Panc1 (cell line): ENCODE data around the gene FMN2. TPM values are rescaled to one million over a fixed set of nuclear protein-coding genes. Genes with fewer than 3 reads are reported as not detected.

Experiments used
- ATAC-seq: fragments of 200-7000 bp; cut with Tn5 transposase; 2 replicates; pipeline ENCODE4 v1.9.1; 2020; ENCODE audit warnings: mild to moderate bottlenecking, moderate library complexity
- BruUV-seq: library from RNA; stranded (reverse); fragments of 400-500 nt; replicated peaks from 2 replicates; lab custom pipeline; 2021; lab: Mats Ljungman, UMichigan
- CTCF ChIA-PET: fragments of 300-600 bp; sonication (Branson Sonifier 250); formaldehyde crosslinking; loops from one replicate; lab custom pipeline; 2022; ENCODE audit warnings: antibody characterized with exemption; lab: Charles Lee
- POLR2A ChIA-PET: fragments of 300-600 bp; sonication (Branson Sonifier 250); formaldehyde crosslinking; loops from one replicate; lab custom pipeline; 2022; ENCODE audit warnings: antibody characterized with exemption; lab: Charles Lee
- DNase-seq: peaks from one replicate; pipeline ENCODE4 v3.0.0-alpha.2; 2010; ENCODE audit warnings: low read depth, low spot score
- H3K27ac ChIP-seq: 2 replicates; pipeline ENCODE4 v1.5.1; 2011; ENCODE audit warnings: mild to moderate bottlenecking, low read length, inconsistent platforms
- H3K27me3 ChIP-seq: fragments of 200-500 bp; sonication (Bioruptor generic); 2 replicates; pipeline ENCODE4 v1.6.0; 2014; ENCODE audit warnings: low read length, inconsistent platforms; ENCODE audit not compliant: control insufficient read depth, insufficient read depth
- H3K36me3 ChIP-seq: fragments of 200-500 bp; sonication (Bioruptor generic); 2 replicates; pipeline ENCODE4 v1.5.1; 2014; ENCODE audit warnings: inconsistent platforms, mild to moderate bottlenecking, low read length, moderate library complexity; ENCODE audit not compliant: control insufficient read depth, insufficient read depth
- H3K4me1 ChIP-seq: 2 replicates; pipeline ENCODE4 v1.5.1; 2011; ENCODE audit warnings: inconsistent platforms, mild to moderate bottlenecking, low read length, moderate library complexity; ENCODE audit not compliant: control insufficient read depth, insufficient read depth
- H3K4me3 ChIP-seq, 2 experiments: 2 replicates each; pipeline ENCODE4 v1.5.1; 2011 to 2012; ENCODE audit warnings: low read depth in 2 of 2, low read length in 2 of 2, mild to moderate bottlenecking in 2 of 2, inconsistent platforms in 1 of 2, moderate library complexity in 1 of 2
- H3K9me3 ChIP-seq: fragments of 200-500 bp; sonication (Bioruptor generic); 2 replicates; pipeline ENCODE4 v1.5.1; 2014; ENCODE audit warnings: low read depth, mild to moderate bottlenecking, inconsistent platforms, low read length, moderate library complexity; ENCODE audit not compliant: control insufficient read depth, insufficient read depth
- CTCF ChIP-seq: fragments of 450-650 bp; IDR thresholded peaks from 2 replicates; pipeline ENCODE4 v1.5.1; 2017; ENCODE audit warnings: mild to moderate bottlenecking
- POLR2AphosphoS5 ChIP-seq: IDR thresholded peaks from 2 replicates; pipeline ENCODE4 v1.6.1; 2012; ENCODE audit warnings: mild to moderate bottlenecking, low read depth, low read length, moderate library complexity
- REST ChIP-seq, 2 experiments: IDR thresholded peaks; 2 replicates each; pipeline ENCODE4 v1.6.1; 2011 to 2012; ENCODE audit warnings: low read depth in 2 of 2, control low read depth in 1 of 2, low read length in 1 of 2, mild to moderate bottlenecking in 1 of 2, moderate library complexity in 1 of 2; ENCODE audit not compliant: insufficient read depth in 1 of 2
- SIN3A ChIP-seq: IDR thresholded peaks from 2 replicates; pipeline ENCODE4 v1.6.1; 2012; ENCODE audit warnings: low read depth, mild to moderate bottlenecking, low read length, moderate library complexity, borderline replicate concordance; ENCODE audit not compliant: insufficient read depth
- TCF7L2 ChIP-seq: IDR thresholded peaks from 2 replicates; pipeline ENCODE4 v1.6.1; 2011; ENCODE audit warnings: mild to moderate bottlenecking, low read depth, low read length, inconsistent platforms
- in situ Hi-C: cut with HindIII; loops from 2 replicates; pipeline ENCODE4 v1.10.0; 2016; ENCODE audit warnings: low sequenced_read_pairs, low pct_unique_long_range_greater_than_20kb
- intact Hi-C: fragments of 100-400 bp; cut with micrococcal nuclease; formaldehyde crosslinking; loops from one replicate; pipeline ENCODE4 v1.10.0; 2022; ENCODE audit not compliant: unreplicated experiment
- total RNA-seq: library from RNA; stranded (reverse); gene quantifications from one replicate; pipeline ENCODE4 v1.2.1, GENCODE V29; 2021; ENCODE audit not compliant: unreplicated experiment

Gene FMN2
- total RNA-seq, 1 experiment from 2014 or later, result 1.9 TPM

GRCh38 chr1:240086726-240087125 lies 5.0 kb upstream of the FMN2 start:
- no TSS peak for BruUV-seq
- DNase-seq (no peak), ATAC-seq (no peak)
- Histone ChIP-seq H3K9me3 (no peaks in the 10 kb centered on the region), H3K27me3 (no peaks in the 10 kb centered on the region), H3K4me1 (peaks cover 3% of the 10 kb centered on the region; the same call in 1 of the 2 replicates), H3K4me3 (no peak overlapping the region), H3K36me3 (no peaks in the 10 kb centered on the region), H3K27ac (no peak overlapping the region)
- intact Hi-C loops (no loop called here), in situ Hi-C loops (no loop called here)
- TF ChIP-seq TCF7L2, result no peak
- ChIA-PET POLR2A (no interaction called here), CTCF (no interaction called here)

- Histone ChIP-seq H3K27me3 (no peaks in the 10 kb centered on the region), H3K4me1 (no peaks in the 10 kb centered on the region), H3K27ac (no peak overlapping the region), H3K4me3 (no peak overlapping the region), H3K36me3 (no peaks in the 10 kb centered on the region), H3K9me3 (no peaks in the 10 kb centered on the region)
- no peak for TF ChIP-seq POLR2AphosphoS5
- in situ Hi-C loops, result no loop called here
- POLR2A ChIA-PET, result no interaction called here
- no peak for DNase-seq
- ATAC-seq, result no peak
- intact Hi-C loops, result no loop called here
- no TSS peak for BruUV-seq
- CTCF ChIA-PET, result no interaction called here
Observed at GRCh38 chr1:240090014-240090413, 1.7 kb upstream of the FMN2 start.

- no peak for TF ChIP-seq TCF7L2
- no peak for TF ChIP-seq POLR2AphosphoS5
- no peak for TF ChIP-seq REST (IDR thresholded peaks at IDR 0.05; ENCODE audit: insufficient read depth in 1 of 2, low read depth in 2 of 2, low read length in 1 of 2)
- TF ChIP-seq SIN3A, result no peak
- TF ChIP-seq CTCF, result no peak
- Histone ChIP-seq H3K27ac (no peak overlapping the region), H3K4me3 (peak overlapping the region in 1 of 2 experiments; percentile 43; a peak in 1 of 4 replicates), H3K27me3 (no peaks in the 10 kb centered on the region), H3K4me1 (no peaks in the 10 kb centered on the region), H3K36me3 (no peaks in the 10 kb centered on the region), H3K9me3 (no peaks in the 10 kb centered on the region)
- ATAC-seq (no peak), DNase-seq (no peak)
- ChIA-PET POLR2A (no interaction called here), CTCF (no interaction called here)
- intact Hi-C loops (no loop called here), in situ Hi-C loops (no loop called here)
- BruUV-seq, result no TSS peak
Observed at GRCh38 chr1:240090957-240091600, 604 bp upstream of the FMN2 start.
